Eye (tissue), 1 donor: Measurements from ENCODE around the gene ATG101.
"Not testable (repeated sequence)": the region's sequence is repeated elsewhere in the genome, so short reads cannot be mapped to it uniquely, and the experiment has no call there.

Source experiments
- DNase-seq: peaks from one replicate; pipeline ENCODE4 v3.0.0-alpha.2; 2015

The ATG101 gene

DNA sequence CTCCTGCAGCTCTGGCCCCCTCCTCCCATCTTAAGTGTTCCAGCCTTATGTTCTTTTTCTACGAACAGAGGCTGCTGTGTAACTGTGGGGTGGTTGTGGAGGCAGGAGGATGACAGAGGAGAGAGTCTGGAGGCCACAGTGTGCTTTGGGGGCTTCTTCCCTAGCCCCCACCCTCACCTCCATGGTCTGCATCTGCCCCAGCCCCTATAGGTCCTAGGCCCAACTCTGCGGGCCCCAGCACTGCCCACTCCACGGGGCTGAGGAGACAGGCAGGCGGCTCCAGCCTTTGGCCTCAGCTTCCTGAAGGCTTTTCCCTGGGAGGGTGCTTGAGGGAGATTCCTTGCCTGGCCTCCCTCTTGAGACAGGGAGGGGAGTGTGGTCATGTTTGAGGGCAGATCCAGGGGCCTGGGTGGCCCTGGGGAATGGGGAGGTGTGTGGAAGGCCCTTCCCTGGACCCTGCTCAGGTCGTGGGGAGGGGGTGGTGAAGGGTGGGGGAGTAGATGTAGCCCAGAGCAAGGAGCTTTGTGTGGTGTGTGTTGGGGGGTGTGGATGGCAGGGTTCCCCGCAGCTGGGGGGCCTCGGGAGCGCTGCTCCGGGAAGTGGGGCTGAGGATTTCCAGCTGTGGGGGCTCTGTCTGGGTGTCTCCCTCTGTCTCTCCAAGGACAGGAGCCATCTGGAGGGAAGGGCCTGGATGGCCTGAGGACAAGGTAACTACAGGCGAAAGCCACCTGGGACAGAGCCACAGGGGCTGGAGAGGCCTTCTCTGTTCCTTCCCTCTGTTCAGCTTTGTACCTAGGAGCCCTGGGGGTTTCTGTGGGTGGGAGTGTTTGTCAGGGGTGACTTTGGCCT lies 10.8 kb downstream of the ATG101 start:
- DNase-seq, result no peak

DNA sequence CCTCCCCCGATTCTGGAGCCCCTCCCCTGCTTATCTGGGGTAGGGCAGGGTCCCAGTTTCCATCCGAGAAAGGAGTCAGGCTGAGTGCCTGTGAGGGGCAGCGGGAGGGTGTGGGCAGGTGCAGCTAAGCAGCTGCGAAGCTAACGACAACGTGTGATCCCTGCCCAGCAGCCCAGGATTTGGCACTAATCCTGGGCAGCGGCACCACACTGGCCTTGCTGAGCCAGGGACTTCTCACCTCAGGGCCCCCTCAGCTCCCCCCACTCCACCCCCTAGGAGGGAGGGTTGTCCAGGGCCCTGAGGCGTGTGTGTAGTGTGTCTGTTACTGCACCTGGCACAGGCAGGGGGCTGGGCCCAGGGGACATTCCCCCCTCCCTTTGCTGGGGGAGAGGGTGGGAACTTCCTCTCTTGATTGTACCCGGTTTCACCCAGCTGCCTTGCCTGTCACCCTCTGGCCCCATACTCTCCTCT lies 11.5 kb downstream of the ATG101 start:
- DNase-seq, result peak; percentile 45

DNA sequence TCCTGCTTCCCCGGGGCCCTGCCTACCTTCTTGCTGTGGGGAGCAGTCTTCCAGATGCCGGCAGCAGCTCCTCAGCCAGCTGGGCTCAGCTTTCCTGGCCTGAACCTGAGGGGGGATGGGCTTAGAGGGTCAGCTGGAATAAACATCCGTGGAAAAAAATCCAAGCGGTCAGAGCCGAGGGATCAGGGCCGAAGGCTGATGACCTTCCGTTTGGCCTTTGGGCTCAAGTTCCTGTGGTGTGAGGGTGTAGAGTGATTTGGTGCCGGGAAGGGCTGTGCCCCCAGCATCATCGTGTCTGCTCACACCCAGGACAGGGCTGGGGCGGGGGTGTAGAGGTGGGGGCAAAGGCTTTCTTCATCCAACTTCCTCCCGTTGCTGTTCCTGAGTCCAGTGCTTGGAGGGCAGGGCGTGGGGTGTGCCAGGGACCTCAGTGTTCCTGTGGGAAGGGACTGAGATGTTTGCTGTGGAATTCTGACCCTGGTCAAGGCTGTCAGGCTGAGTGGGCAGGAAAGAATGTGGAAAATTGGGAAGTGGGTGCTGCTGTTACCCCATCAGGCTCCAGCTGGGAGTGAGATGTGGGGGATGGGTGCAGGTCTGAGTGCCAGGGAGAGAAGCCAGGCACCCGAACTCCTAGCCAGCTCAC lies 12.4 kb downstream of the ATG101 start:
- peak; percentile 51 for DNase-seq

GRCh38 chr12:52082669-52082987 lies 12.8 kb downstream of the ATG101 start:
- no peak for DNase-seq

- DNase-seq, result peak; percentile 85
These were observed 13.3 kb downstream of the ATG101 start for GRCh38 chr12:52082988-52083637.

- DNase-seq, result no peak
These were observed 13.8 kb downstream of the ATG101 start for GRCh38 chr12:52083638-52083996.

- no peak for DNase-seq
These were observed 14.9 kb downstream of the ATG101 start for GRCh38 chr12:52084491-52085231.

DNA sequence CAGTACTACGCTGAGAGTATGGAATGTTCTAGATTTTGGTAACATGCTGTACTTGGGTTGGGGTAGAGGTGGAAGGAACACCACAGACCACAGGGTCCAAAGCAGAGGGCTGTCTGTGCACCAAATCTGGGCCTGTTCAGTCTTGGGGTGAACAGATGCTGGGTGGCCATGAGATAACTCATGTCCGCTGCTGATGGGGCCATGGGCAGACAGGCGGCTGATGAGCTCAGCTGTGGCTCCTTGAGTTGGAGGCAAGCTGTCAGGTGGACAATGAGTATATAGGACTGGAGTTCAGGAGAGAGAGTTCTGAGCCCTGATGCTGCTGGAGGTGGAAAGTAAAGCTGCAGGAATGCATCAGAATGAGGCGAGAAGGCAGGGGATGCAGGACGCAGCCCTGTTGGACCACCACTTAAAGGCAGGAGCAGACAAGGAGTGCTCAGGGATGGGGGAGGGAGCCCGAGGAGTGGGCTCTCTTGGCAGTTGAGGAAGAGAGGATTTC lies 16.0 kb downstream of the ATG101 start:
- no peak for DNase-seq

GRCh38 chr12:52086366-52086765 lies 16.6 kb downstream of the ATG101 start:
- DNase-seq, result no peak

- no peak for DNase-seq
These were observed 17.4 kb downstream of the ATG101 start for GRCh38 chr12:52086944-52087835.

- peak; percentile 54 for DNase-seq
These were observed 18.4 kb downstream of the ATG101 start for GRCh38 chr12:52087961-52088820.

DNA sequence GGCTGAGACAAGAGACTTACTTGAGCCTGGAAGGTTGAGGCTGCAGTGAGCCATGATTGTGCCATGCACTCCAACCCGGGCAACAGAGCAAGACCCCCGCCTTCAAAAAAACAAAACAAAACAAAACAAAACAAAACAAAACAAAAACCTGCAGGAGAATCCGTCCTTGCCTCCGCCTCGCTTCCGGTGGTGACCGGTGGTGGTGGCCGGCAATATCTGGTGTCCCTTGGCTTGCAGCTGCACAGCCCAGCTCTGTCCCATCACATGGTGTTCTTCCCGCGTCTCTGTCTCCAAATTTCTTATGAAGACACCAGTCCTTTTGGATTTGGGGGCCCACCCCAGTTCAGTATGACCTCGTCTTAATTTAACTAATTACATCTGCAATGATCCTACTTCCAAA lies 19.7 kb downstream of the ATG101 start:
- no peak for DNase-seq

DNA sequence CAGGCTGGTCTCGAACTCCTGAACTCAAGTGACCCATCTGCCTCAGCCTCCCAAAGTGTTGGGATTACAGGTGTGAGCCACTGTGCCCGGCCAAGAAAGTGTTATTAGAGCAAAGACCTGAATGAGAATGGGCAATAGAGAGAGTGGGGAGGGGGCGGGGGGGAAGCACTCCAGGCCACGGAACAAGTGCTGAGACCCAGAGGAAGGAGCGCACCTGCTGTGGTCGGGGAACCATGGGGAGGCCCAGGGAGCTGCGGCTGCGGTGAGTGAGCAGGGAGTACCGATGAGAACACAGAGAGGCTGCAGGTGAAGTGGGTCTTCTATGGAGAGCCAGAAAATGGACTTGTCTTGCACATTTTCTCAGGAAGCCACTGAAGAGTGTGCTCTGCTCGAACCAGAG lies 20.5 kb downstream of the ATG101 start:
- DNase-seq, result no peak

DNA sequence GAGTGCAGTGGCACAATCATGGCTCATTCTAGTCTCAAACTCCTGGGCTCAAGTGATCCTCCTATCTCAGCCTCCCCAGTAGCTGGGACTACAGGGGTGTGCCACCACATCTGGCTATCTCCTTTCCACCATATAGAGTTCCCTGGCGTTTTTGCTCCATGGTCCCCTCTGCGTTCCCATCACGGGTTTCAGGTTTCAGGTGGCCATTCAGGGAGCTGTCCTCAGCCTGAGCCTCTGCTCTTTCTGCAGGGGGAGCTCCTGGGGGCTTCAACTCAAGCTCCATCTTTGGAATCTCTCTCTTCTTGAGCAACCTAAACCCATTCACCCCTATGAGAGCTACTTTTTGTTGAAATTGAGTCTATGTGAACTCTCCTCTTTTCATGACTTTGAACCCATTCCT lies 21.3 kb downstream of the ATG101 start:
- DNase-seq, result no peak

GRCh38 chr12:52091869-52092268 lies 22.1 kb downstream of the ATG101 start:
- DNase-seq, result no peak

- no peak for DNase-seq
These were observed 23.6 kb downstream of the ATG101 start for GRCh38 chr12:52093346-52093745.

DNA sequence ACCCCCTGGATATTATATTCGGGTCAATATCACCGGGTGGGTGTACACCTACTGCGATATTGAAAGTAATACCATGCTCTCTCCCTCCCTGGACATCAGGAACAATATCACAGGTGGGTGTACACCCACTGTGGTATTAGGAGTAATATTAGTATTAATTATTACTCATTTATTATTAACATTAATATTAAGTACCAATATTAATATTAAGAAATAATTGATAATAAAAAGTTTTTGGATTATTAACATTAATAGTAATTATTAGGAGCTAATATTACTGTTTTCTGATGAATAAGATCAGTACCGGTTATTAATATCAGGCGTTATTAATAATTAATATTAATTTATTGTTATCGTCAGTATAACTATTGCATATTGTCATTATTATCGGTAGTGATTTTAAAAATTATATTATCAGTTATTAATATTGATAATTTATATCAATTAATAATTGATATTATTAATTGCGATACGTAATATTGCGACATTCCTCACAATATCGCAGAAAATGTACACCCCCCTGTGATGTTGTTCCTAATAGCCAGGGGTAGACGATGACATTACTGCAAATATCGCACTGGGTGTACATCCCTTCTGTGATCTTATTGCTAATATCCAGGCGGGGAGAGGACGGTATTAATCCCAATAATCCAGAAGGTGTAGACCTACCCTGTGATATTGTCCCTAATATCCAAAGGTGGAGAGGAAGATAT lies 26.7 kb downstream of the ATG101 start:
- DNase-seq, result no peak

GRCh38 chr12:52097045-52097666 lies 27.4 kb downstream of the ATG101 start:
- no peak for DNase-seq

DNA sequence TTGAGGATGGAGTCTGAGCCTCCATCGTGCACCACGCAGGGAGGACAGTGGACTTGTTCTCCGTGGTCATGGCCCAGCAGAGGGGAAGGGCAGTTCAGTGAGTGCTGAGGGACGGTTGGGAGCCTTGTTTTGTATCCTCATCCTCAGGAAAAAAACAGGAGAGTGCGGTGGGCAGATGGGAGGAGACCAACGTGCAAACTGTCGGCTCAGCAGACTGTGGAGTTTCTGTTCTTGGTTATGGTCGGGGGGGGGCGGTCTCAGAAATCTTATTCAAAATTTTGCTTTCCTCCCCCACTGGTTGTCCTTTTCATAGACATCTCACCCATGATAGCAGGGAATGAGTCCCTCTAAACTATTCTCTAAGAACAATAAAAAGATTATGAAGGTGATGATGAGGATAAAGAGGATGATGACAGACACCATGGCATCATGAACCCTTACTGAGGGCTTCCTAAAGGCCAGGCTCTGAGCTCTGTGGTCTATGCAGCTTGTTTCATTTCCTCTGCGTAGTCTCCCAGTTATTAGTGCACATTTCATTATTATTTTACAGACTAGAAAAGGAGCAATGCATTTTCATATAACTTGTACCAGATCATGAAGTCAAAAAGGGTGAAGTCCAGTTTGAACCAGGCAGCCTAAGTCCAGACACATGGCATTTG lies 34.8 kb downstream of the ATG101 start:
- DNase-seq, result not testable (repeated sequence)
